Sigmoid colon (tissue), 7 donors: ENCODE measurements around the gene PLD6. TPM values are rescaled to one million over a fixed set of nuclear protein-coding genes. Genes with fewer than 3 reads are reported as not detected.

Source experiments
- DNase-seq: peaks from one replicate; pipeline ENCODE4 v3.0.0-alpha.2; 2019
- H3K27ac ChIP-seq, 4 donors: fragments of 200-600 bp; sonication (generic); one replicate each; pipeline ENCODE4 v1.5.1; 2016 to 2019; ENCODE audit warnings: mild to moderate bottlenecking in 1 of 4
- H3K27me3 ChIP-seq, 3 donors: fragments of 200-600 bp; sonication (generic); one replicate each; pipeline ENCODE4 v1.5.1; 2019; ENCODE audit warnings: mild to moderate bottlenecking in 1 of 3
- H3K36me3 ChIP-seq, 4 donors: fragments of 200-600 bp; sonication (generic); one replicate each; pipeline ENCODE4 v1.5.1; 2016 to 2019
- H3K4me1 ChIP-seq, 4 donors: fragments of 200-600 bp; sonication (generic); one replicate each; pipeline ENCODE4 v1.5.1; 2017 to 2019
- H3K4me3 ChIP-seq, 4 donors: fragments of 200-600 bp; sonication (generic); one replicate each; pipeline ENCODE4 v1.5.1; 2017 to 2019; ENCODE audit warnings: mild to moderate bottlenecking in 2 of 4, moderate library complexity in 1 of 4
- H3K9me3 ChIP-seq, 4 donors: fragments of 200-600 bp in 3 of 4; sonication (generic) in 3 of 4; one replicate each; pipeline versions ENCODE4 v1.5.1 to v1.6.1; 2013 to 2019
- EP300 ChIP-seq, 4 donors: sonication (generic); formaldehyde crosslinking; IDR thresholded peaks; one replicate each; pipeline ENCODE4 v1.6.1; 2017; ENCODE audit warnings: antibody characterized with exemption in 4 of 4
- POLR2A ChIP-seq, 2 donors: fragments of 450-650 bp; IDR thresholded peaks; one replicate each; pipeline ENCODE4 v1.6.1; 2016; ENCODE audit warnings: antibody characterized with exemption in 2 of 2, mild to moderate bottlenecking in 2 of 2, moderate library complexity in 2 of 2
- POLR2AphosphoS5 ChIP-seq, 4 donors: sonication (generic); formaldehyde crosslinking; IDR thresholded peaks; one replicate each; pipeline ENCODE4 v1.6.1; 2017; ENCODE audit warnings: antibody characterized with exemption in 4 of 4
- WGBS, 2 donors: extraction: QIAGEN DNeasy Blood & Tissue Kit; methylation state at CpG; one replicate each; pipeline ENCODE4 v1.1.7; 2013; 5-methylcytosine and 5-hydroxymethylcytosine counted together
- intact Hi-C: fragments of 100-400 bp; cut with DNase I; formaldehyde crosslinking; loops from one replicate; pipeline ENCODE4 v1.15.1; 2023
- polyA plus RNA-seq, 3 donors: library from polyadenylated mRNA; stranded (reverse); fragments of 200-250 nt; gene quantifications; one replicate each; pipeline ENCODE4 v1.2.3, GENCODE V29; 2013
- total RNA-seq, 4 donors: library from RNA; depleted of rRNA; stranded (reverse); fragments of >200 nt; gene quantifications; one replicate each; pipeline ENCODE4 v1.1.0, GENCODE V29; 2016
- TF ChIP-seq, protein P1 (sequence below), 4 experiments: fragments of 450-650 bp in 3 of 4; fragments of 200-600 bp in 1 of 4; IDR thresholded peaks; one replicate each; pipeline ENCODE4 v1.5.1; 2016 to 2019; ENCODE audit warnings: antibody characterized with exemption in 4 of 4, mild to moderate bottlenecking in 3 of 4, moderate library complexity in 2 of 4
- donor health status: healthy with polysubstance abuse.
- donor health status: Bipolar disorder and iron deficiency.
- donor health status: healthy.

Gene PLD6
- total and polyA plus RNA-seq, 7 donors: 1.2 to 15.3 (median 8.6) TPM; not detected in 1

DNA sequence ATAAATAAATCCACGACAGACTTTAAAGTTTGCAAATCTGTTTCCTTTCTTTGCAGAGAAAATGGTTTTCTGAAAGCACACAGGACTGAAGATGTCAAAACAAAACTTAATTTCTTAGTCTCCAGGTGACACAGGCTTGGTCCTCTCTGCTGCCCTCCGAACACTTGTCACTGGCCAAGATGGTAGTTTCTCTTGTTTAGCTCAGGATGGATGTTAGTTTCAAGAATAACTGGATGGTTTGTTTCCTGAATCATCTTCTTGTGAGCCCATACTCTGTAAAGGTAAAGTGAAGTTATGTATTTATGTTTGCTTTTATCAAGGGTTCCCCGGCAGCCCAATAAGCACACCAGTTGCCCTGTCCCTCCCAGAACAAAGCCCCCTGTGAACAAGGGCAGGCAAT, 40.7 kb upstream of the PLD6 start:
- TF ChIP-seq POLR2AphosphoS5 (IDR thresholded peaks at IDR 0.05) (no peak), EP300 (IDR thresholded peaks at IDR 0.05) (no peak), POLR2A (IDR thresholded peaks at IDR 0.05) (no peak)
- TF ChIP-seq, protein P1, sequence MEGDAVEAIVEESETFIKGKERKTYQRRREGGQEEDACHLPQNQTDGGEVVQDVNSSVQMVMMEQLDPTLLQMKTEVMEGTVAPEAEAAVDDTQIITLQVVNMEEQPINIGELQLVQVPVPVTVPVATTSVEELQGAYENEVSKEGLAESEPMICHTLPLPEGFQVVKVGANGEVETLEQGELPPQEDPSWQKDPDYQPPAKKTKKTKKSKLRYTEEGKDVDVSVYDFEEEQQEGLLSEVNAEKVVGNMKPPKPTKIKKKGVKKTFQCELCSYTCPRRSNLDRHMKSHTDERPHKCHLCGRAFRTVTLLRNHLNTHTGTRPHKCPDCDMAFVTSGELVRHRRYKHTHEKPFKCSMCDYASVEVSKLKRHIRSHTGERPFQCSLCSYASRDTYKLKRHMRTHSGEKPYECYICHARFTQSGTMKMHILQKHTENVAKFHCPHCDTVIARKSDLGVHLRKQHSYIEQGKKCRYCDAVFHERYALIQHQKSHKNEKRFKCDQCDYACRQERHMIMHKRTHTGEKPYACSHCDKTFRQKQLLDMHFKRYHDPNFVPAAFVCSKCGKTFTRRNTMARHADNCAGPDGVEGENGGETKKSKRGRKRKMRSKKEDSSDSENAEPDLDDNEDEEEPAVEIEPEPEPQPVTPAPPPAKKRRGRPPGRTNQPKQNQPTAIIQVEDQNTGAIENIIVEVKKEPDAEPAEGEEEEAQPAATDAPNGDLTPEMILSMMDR (IDR thresholded peaks at IDR 0.05): no peak
- H3K4me1 ChIP-seq: no peaks in the 10 kb centered on the region
- DNase-seq: no peak
- no peaks in the 10 kb centered on the region for H3K9me3 ChIP-seq
- peaks cover 11 to 66% (median 27%) of the 10 kb centered on the region in 4 donors for H3K36me3 ChIP-seq
- no peak overlapping the region for H3K4me3 ChIP-seq
- intact Hi-C loops: no loop called here
- H3K27me3 ChIP-seq: no peaks in the 10 kb centered on the region
- WGBS, 2 donors: 92 to 93% methylated on average over 3 of the region's 3 CpGs
- H3K27ac ChIP-seq: no peak overlapping the region

DNA sequence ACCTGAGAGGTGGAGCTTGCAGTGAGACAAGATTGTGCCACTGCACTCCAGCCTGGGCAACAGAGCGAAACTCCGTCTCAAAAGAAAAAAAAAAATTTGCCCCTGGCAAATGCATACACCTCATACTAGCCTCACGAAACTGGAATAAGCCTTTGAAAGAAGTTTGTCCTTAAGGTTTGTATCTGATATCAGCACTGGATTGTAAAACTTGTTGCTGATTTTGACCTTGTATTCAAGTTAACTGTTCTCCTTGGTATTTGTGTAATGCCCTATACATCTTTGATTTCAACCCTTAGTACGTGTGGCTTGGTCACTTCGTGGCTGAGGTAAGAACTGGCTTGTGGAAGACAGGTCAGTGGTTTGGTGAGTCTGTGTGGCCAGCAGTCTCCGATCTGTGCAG, 37.0 kb upstream of the PLD6 start:
- H3K27me3 ChIP-seq: no peaks in the 10 kb centered on the region
- intact Hi-C loops: no loop called here
- TF ChIP-seq POLR2A (IDR thresholded peaks at IDR 0.05) (no peak), POLR2AphosphoS5 (IDR thresholded peaks at IDR 0.05) (no peak), EP300 (IDR thresholded peaks at IDR 0.05) (no peak)
- TF ChIP-seq, protein P1 (IDR thresholded peaks at IDR 0.05): no peak
- H3K9me3 ChIP-seq: no peaks in the 10 kb centered on the region
- no peak for DNase-seq
- peaks cover 6 to 30% (median 16%) of the 10 kb centered on the region in 4 donors for H3K36me3 ChIP-seq
- H3K4me3 ChIP-seq: no peak overlapping the region
- peaks cover 0 to 6% (median 2%) of the 10 kb centered on the region in 4 donors for H3K4me1 ChIP-seq
- 94% methylated on average over 6 of the region's 6 CpGs for WGBS, 2 donors
- no peak overlapping the region for H3K27ac ChIP-seq

DNA sequence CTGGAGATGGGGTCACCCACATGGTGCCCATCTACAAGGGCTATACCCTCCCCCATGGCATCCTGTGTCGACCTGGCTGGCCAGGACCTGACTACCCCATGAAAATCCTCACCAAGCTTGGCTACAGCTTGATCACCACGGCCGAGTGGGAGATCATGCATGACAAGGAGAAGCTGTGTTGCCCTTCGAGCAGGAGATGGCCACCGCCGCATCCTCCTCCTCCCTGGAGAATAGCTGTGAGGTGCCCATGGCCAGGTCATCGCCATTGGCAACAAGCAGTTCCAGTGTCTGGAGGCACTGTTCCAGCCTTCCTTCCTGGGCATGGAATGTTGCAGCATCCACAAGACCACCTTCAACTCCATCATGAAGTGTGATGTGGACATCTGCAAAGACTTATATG, 36.1 kb upstream of the PLD6 start:
- H3K36me3 ChIP-seq: peaks cover 5 to 21% (median 7%) of the 10 kb centered on the region in 4 donors
- WGBS, 2 donors: 94% methylated on average over 7 of the region's 7 CpGs
- intact Hi-C loops: no loop called here
- no peak for DNase-seq
- no peaks in the 10 kb centered on the region for H3K9me3 ChIP-seq
- H3K27me3 ChIP-seq: no peaks in the 10 kb centered on the region
- H3K4me1 ChIP-seq: peaks cover 0 to 10% (median 4%) of the 10 kb centered on the region in 4 donors
- no peak overlapping the region for H3K27ac ChIP-seq
- TF ChIP-seq EP300 (IDR thresholded peaks at IDR 0.05) (no peak), POLR2AphosphoS5 (IDR thresholded peaks at IDR 0.05) (no peak), POLR2A (IDR thresholded peaks at IDR 0.05) (no peak)
- TF ChIP-seq, protein P1 (IDR thresholded peaks at IDR 0.05): no peak
- H3K4me3 ChIP-seq: no peak overlapping the region

DNA sequence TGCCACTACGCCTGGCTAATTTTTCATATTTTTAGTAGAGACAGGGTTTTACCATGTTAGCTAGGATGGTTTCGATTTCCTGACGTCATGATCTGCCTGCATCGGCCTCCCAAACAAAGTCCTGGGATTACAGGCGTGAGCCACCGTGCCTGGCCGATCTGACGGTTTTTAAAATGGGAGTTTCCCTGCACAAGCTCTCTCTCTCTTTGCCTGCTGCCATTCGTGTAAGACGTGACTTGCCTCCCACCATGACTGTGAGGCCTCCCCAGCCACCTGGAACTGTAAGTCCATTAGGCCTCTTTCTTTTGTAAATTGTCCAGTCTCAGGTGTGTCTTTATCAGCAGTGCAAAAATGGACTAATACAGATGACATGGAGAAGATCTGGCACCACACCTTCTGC, 35.5 kb upstream of the PLD6 start:
- no peak overlapping the region for H3K4me3 ChIP-seq
- no peak overlapping the region for H3K27ac ChIP-seq
- H3K27me3 ChIP-seq: no peaks in the 10 kb centered on the region
- intact Hi-C loops: no loop called here
- H3K9me3 ChIP-seq: no peaks in the 10 kb centered on the region
- peaks cover 0 to 10% (median 4%) of the 10 kb centered on the region in 4 donors for H3K4me1 ChIP-seq
- 90 to 91% methylated on average over 10 of the region's 10 CpGs for WGBS, 2 donors
- no peak for TF ChIP-seq EP300 (IDR thresholded peaks at IDR 0.05)
- TF ChIP-seq POLR2AphosphoS5 (IDR thresholded peaks at IDR 0.05): no peak
- TF ChIP-seq, protein P1 (IDR thresholded peaks at IDR 0.05): no peak
- TF ChIP-seq POLR2A (IDR thresholded peaks at IDR 0.05): no peak
- no peak for DNase-seq
- H3K36me3 ChIP-seq: peaks cover 2 to 15% (median 4%) of the 10 kb centered on the region in 4 donors

DNA sequence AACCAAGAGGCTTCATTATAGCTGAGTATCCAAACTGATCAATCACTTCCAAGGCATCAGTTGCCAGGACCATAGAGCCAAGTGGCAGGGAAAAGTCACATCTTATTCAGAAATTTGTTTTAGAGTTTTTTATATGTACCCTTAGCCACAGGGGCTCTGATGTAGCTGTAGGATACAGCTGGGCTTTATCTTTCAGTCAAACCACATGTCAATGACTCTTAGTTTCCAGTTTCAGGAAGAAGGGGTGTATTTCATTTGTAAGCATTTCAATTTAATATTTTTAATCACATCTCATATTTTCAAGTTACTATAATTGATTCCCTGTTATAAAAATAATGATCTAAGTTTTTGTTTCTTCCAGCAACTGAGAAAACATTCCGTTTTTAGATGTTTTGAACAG, 33.7 kb upstream of the PLD6 start:
- Histone ChIP-seq H3K4me1 (peaks cover 0 to 24% (median 18%) of the 10 kb centered on the region in 4 donors), H3K4me3 (no peak overlapping the region), H3K36me3 (no peaks in the 10 kb centered on the region), H3K9me3 (no peaks in the 10 kb centered on the region), H3K27me3 (no peaks in the 10 kb centered on the region), H3K27ac (no peak overlapping the region)
- 81% methylated on average over 1 of the region's 1 CpG for WGBS, 2 donors
- intact Hi-C loops: loop anchor here (5.0 kb wide), 1 partner anchor 238 kb away; no protein-coding TSS in a partner anchor
- TF ChIP-seq POLR2A (IDR thresholded peaks at IDR 0.05): no peak
- TF ChIP-seq, protein P1 (IDR thresholded peaks at IDR 0.05): no peak
- TF ChIP-seq EP300 (IDR thresholded peaks at IDR 0.05): no peak
- TF ChIP-seq POLR2AphosphoS5 (IDR thresholded peaks at IDR 0.05): no peak
- DNase-seq: no peak
